T-helper 1 cell treated with Interleukin-12 subunit alpha and Interleukin-12 subunit beta and Interleukin-4 antibody, amounts not matched to agents 30 μg/mL and 1 μg/mL, for 36 hours (primary cell): ENCODE measurements around the gene SH3RF3.

Experiments used
- H3K27ac Mint-ChIP-seq: one replicate; pipeline ENCODE4 v1.8.0; 2021; ENCODE audit warnings: mild to moderate bottlenecking, mixed read lengths
- H3K27me3 Mint-ChIP-seq: one replicate; pipeline ENCODE4 v1.8.0; 2021; ENCODE audit warnings: low read depth, mixed read lengths
- H3K36me3 Mint-ChIP-seq: one replicate; pipeline ENCODE4 v1.8.0; 2021; ENCODE audit warnings: low read depth, mixed read lengths
- H3K4me1 Mint-ChIP-seq: one replicate; pipeline ENCODE4 v1.8.0; 2021; ENCODE audit warnings: low read depth, mixed read lengths
- H3K4me3 Mint-ChIP-seq: one replicate; pipeline ENCODE4 v1.8.0; 2021; ENCODE audit warnings: mild to moderate bottlenecking, moderate library complexity, mixed read lengths
- H3K9me3 Mint-ChIP-seq: one replicate; pipeline ENCODE4 v1.8.0; 2021; ENCODE audit warnings: mixed read lengths

The SH3RF3 gene

DNA sequence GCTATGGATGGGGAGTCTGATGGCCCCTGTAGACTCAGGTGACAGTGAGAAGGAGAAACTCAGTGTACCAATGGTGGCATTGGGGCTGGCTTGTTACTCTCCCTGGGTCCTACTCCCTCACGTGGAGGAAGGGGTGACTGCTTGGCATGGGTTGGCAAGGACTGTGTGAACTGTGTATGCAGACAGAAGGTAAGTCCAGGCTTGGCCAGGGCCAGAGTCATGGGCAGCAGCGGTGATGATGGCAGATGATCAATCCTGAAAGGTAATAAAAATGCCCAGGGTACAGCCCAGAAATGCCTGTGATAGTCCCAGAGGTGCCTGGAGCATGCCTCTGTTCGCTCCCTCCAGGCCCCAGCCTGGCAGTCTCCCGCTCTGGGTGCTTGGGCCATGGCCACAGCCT is 153.9 kb downstream of the SH3RF3 start:
- Mint-ChIP-seq H3K27ac (no peak overlapping the region), H3K36me3 (no peaks in the 10 kb centered on the region), H3K4me3 (no peak overlapping the region), H3K4me1 (no peaks in the 10 kb centered on the region), H3K27me3 (no peaks in the 10 kb centered on the region), H3K9me3 (no peaks in the 10 kb centered on the region)

- no peaks in the 10 kb centered on the region for H3K9me3 Mint-ChIP-seq
- H3K27me3 Mint-ChIP-seq: peaks cover 6% of the 10 kb centered on the region
- no peak overlapping the region for H3K4me3 Mint-ChIP-seq
- H3K36me3 Mint-ChIP-seq: no peaks in the 10 kb centered on the region
- H3K4me1 Mint-ChIP-seq: no peaks in the 10 kb centered on the region
- H3K27ac Mint-ChIP-seq: no peak overlapping the region
These were observed 155.8 kb downstream of the SH3RF3 start for GRCh38 chr2:109284826-109285225.

- no peak overlapping the region for H3K27ac Mint-ChIP-seq
- no peaks in the 10 kb centered on the region for H3K36me3 Mint-ChIP-seq
These were observed 156.2 kb downstream of the SH3RF3 start for GRCh38 chr2:109285244-109285651.

DNA sequence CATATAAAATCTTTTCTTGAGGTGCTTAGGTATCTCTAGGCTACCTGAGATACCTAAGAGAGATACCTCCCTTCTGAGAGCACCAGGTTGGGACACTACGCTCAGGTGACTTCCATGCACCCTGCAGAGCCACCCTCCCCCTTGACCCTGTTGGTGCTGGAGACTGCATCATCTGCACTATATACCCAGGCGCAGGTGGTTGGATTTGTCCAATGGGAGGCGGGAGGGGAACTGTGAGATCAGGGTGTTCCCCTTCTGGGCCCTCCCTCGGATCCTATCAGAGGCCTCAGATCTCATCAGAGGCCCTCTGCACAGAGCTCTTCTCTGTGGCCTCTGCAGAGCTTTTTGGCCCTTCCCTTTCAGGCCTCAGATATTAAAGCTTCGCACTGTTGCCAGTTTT is 158.4 kb downstream of the SH3RF3 start:
- H3K4me3 Mint-ChIP-seq: no peak overlapping the region
- H3K4me1 Mint-ChIP-seq: no peaks in the 10 kb centered on the region
- no peak overlapping the region for H3K27ac Mint-ChIP-seq
- H3K27me3 Mint-ChIP-seq: peaks cover 6% of the 10 kb centered on the region
- H3K36me3 Mint-ChIP-seq: no peaks in the 10 kb centered on the region
- H3K9me3 Mint-ChIP-seq: no peaks in the 10 kb centered on the region

More at GRCh38 chr2:109285244-109285651, 156.2 kb downstream of the SH3RF3 start:
- Mint-ChIP-seq H3K27me3 (peaks cover 6% of the 10 kb centered on the region), H3K4me1 (no peaks in the 10 kb centered on the region), H3K4me3 (no peak overlapping the region), H3K9me3 (no peaks in the 10 kb centered on the region)

DNA sequence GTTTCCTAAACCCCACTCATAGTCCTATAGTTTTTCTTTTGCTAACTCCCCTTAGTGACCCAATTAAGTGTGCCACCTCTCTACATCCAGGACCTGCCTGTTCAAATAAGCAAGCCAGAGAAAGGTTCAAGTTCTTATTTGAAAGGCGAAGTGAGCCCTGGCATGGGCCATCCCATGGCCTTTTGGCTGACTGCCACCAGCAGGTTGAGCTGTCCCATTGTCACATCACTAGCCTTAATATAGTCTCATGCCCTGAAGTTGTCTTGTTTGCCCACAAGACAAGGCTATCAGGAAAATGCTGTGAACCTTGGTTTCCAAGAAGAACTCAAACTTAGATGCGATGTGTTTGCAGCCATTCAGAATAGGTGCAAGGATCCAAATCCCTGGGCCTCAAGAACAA is 158.8 kb downstream of the SH3RF3 start:
- Mint-ChIP-seq H3K9me3 (no peaks in the 10 kb centered on the region), H3K27me3 (peaks cover 6% of the 10 kb centered on the region), H3K4me1 (no peaks in the 10 kb centered on the region), H3K4me3 (no peak overlapping the region), H3K36me3 (no peaks in the 10 kb centered on the region), H3K27ac (no peak overlapping the region)

GRCh38 chr2:109288544-109289368 is 159.8 kb downstream of the SH3RF3 start:
- no peak overlapping the region for H3K4me3 Mint-ChIP-seq
- peaks cover 6% of the 10 kb centered on the region for H3K27me3 Mint-ChIP-seq
- no peaks in the 10 kb centered on the region for H3K9me3 Mint-ChIP-seq
- no peak overlapping the region for H3K27ac Mint-ChIP-seq
- H3K4me1 Mint-ChIP-seq: no peaks in the 10 kb centered on the region
- H3K36me3 Mint-ChIP-seq: no peaks in the 10 kb centered on the region

DNA sequence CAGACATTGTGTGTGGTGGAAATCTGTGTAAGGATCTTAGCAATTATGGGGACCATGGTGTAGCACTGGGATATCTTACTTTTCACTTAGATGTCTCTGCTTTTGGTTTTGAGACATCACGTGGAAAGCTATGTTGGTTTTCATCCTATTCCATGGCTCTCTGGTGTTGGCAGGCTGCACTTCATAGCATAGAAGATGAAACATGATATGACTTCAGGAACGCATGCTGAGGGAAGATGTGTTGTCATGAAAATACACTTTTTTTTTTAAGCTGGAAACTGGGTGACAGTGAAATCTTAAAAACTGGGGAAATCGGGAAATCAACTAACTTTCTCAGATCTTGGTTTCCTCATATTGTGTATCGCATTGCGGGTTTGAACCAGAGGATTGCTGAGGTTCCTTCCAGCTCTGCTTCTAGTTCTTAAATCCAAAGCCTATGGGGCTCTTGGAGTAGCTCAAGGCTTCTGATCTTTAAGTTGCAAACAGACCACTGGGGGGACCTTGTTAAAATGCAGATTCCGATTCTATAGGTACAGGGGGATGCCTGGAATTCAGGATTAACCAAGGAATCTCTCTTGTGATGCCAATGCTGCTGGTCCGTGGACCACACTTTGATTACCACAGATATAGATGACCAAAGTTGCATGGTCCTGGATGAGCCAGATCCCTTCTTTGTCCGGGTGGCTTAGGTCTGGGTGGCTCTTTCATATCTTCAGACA is 160.7 kb downstream of the SH3RF3 start:
- no peaks in the 10 kb centered on the region for H3K4me1 Mint-ChIP-seq
- no peaks in the 10 kb centered on the region for H3K9me3 Mint-ChIP-seq
- no peak overlapping the region for H3K27ac Mint-ChIP-seq
- H3K4me3 Mint-ChIP-seq: no peak overlapping the region
- H3K36me3 Mint-ChIP-seq: no peaks in the 10 kb centered on the region
- peaks cover 6% of the 10 kb centered on the region for H3K27me3 Mint-ChIP-seq

- H3K9me3 Mint-ChIP-seq: no peaks in the 10 kb centered on the region
- peaks cover 6% of the 10 kb centered on the region for H3K27me3 Mint-ChIP-seq
- H3K27ac Mint-ChIP-seq: no peak overlapping the region
- H3K4me1 Mint-ChIP-seq: peaks cover 4% of the 10 kb centered on the region
- H3K36me3 Mint-ChIP-seq: no peaks in the 10 kb centered on the region
- no peak overlapping the region for H3K4me3 Mint-ChIP-seq
These were observed 162.1 kb downstream of the SH3RF3 start for GRCh38 chr2:109290887-109291643.

DNA sequence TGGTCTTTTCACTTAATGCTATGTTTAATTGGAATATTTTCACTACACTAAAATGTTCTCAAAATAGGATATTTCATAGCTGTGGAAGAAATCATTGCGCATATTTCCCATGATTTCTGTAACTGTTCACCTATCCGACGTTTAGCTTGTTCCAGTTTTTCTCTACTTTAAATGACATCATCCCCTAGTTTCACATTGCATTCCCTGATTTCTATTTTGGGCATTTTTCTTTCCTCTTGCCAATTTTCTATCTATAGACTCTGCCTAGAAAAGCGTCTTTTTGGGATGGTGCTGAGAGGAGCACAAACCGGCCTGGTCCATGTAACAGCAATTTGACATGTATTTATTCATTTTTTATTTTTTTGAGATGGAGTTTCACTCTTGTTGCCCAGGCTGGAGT is 163.4 kb downstream of the SH3RF3 start:
- H3K27ac Mint-ChIP-seq: no peak overlapping the region
- no peaks in the 10 kb centered on the region for H3K9me3 Mint-ChIP-seq
- H3K27me3 Mint-ChIP-seq: peaks cover 6% of the 10 kb centered on the region
- no peaks in the 10 kb centered on the region for H3K36me3 Mint-ChIP-seq
- H3K4me3 Mint-ChIP-seq: no peak overlapping the region
- peaks cover 4% of the 10 kb centered on the region for H3K4me1 Mint-ChIP-seq

GRCh38 chr2:109293663-109294062 is 164.7 kb downstream of the SH3RF3 start:
- peaks cover 4% of the 10 kb centered on the region for H3K4me1 Mint-ChIP-seq
- H3K27ac Mint-ChIP-seq: no peak overlapping the region
- no peak overlapping the region for H3K4me3 Mint-ChIP-seq
- peaks cover 6% of the 10 kb centered on the region for H3K27me3 Mint-ChIP-seq
- no peaks in the 10 kb centered on the region for H3K9me3 Mint-ChIP-seq
- H3K36me3 Mint-ChIP-seq: no peaks in the 10 kb centered on the region

- H3K27ac Mint-ChIP-seq: no peak overlapping the region
- H3K27me3 Mint-ChIP-seq: peaks cover under 1% of the 10 kb centered on the region
These were observed 165.5 kb downstream of the SH3RF3 start for GRCh38 chr2:109294523-109294922.

DNA sequence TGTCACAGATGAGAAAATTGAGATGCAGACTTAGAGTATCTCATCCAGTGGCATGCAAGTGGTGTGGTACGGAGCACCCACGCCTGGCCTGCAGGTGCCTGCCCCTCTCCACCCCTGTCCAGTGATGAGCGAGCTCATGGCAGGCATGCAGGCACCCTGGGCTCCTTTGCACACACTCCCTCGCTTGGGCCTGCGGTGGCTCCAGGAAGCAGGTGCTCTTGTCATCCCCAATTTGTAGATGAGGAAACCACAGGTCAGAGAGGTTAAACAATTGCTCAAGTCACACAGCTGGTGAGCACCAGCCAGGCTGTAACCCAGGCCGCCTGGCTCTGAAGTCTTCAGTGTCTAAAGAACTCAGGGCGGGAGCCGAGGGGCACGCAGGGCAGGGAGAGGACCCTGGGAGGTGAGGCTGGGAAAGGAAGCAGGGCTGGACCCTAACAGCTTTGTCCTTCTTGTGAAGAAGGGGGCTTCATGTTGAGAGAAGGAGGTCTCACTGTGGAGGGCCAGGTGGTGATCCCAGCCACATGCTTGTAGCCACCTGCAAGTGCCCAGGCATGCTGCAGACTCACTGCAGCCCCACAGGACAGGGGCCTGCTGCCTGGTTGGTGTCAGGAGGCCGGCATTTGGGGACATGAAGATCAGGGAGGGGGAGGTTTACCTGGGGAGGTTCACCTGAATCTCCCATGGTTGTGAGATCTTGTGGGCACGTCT is 166.2 kb downstream of the SH3RF3 start:
- Mint-ChIP-seq H3K27me3 (no peaks in the 10 kb centered on the region), H3K27ac (no peak overlapping the region), H3K4me3 (no peak overlapping the region), H3K36me3 (no peaks in the 10 kb centered on the region), H3K4me1 (peaks cover 4% of the 10 kb centered on the region), H3K9me3 (no peaks in the 10 kb centered on the region)

More at GRCh38 chr2:109294523-109294922, 165.5 kb downstream of the SH3RF3 start:
- Mint-ChIP-seq H3K9me3 (no peaks in the 10 kb centered on the region), H3K4me1 (peaks cover 4% of the 10 kb centered on the region), H3K4me3 (no peak overlapping the region), H3K36me3 (no peaks in the 10 kb centered on the region)

DNA sequence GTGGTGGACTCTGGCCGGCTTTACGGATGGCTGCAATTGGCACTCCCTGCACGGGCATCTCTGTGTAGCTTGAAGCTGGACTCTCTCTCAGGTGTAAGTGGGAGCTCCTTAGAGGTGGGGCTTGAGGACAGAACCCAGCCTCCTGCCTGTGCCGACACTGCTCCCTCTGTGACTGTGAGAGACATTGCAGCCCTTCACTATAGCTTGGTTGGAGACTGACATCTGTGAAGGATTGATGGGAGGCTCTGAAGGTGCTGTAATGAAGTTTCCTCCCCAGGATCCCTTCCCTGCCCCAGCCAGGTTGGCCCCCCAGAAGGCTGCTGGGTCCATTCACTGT is 166.7 kb downstream of the SH3RF3 start:
- no peak overlapping the region for H3K27ac Mint-ChIP-seq
- peaks cover 4% of the 10 kb centered on the region for H3K4me1 Mint-ChIP-seq

More for the DNA sequence above, 166.7 kb downstream of the SH3RF3 start:
- H3K4me3 Mint-ChIP-seq: no peak overlapping the region
- H3K27me3 Mint-ChIP-seq: no peaks in the 10 kb centered on the region
- no peaks in the 10 kb centered on the region for H3K9me3 Mint-ChIP-seq
- no peaks in the 10 kb centered on the region for H3K36me3 Mint-ChIP-seq
